Ascending aorta (tissue), 2 donors: ENCODE measurements around the gene CCDC102B. TPM values are rescaled to one million over a fixed set of nuclear protein-coding genes. Genes with fewer than 3 reads are reported as not detected.
"Not testable (repeated sequence)": the region's sequence is repeated elsewhere in the genome, so short reads cannot be mapped to it uniquely, and the experiment has no call there.

ENCODE experiments used
- DNase-seq, 2 donors: peaks; one replicate each; pipeline ENCODE4 v3.0.0-alpha.2; 2019; ENCODE audit warnings: low spot score in 2 of 2
- H3K27ac ChIP-seq, 2 donors: fragments of 200-600 bp; sonication (generic); one replicate each; pipeline ENCODE4 v1.5.1; 2016 to 2017; ENCODE audit warnings: mild to moderate bottlenecking in 1 of 2
- H3K27me3 ChIP-seq: fragments of 200-600 bp; sonication (generic); one replicate; pipeline ENCODE4 v1.5.1; 2017
- H3K36me3 ChIP-seq, 2 donors: fragments of 200-600 bp; sonication (generic); one replicate each; pipeline ENCODE4 v1.5.1; 2016
- H3K4me1 ChIP-seq, 2 donors: fragments of 200-600 bp; sonication (generic); one replicate each; pipeline ENCODE4 v1.5.1; 2016 to 2017; ENCODE audit warnings: mild to moderate bottlenecking in 1 of 2
- H3K4me3 ChIP-seq, 2 donors: fragments of 200-600 bp; sonication (generic); one replicate each; pipeline ENCODE4 v1.5.1; 2016 to 2017; ENCODE audit warnings: mild to moderate bottlenecking in 1 of 2
- H3K9me3 ChIP-seq, 2 donors: fragments of 200-600 bp; sonication (generic); one replicate each; pipeline ENCODE4 v1.5.1; 2016
- CTCF ChIP-seq, 3 experiments: fragments of 200-600 bp in 2 of 3; fragments of 450-650 bp in 1 of 3; sonication (generic) in 2 of 3; IDR thresholded peaks; one replicate each; pipeline ENCODE4 v1.5.1; 2016 to 2019; ENCODE audit warnings: antibody characterized with exemption in 3 of 3, mild to moderate bottlenecking in 1 of 3, moderate library complexity in 1 of 3
- intact Hi-C: fragments of 100-400 bp; cut with DNase I; formaldehyde crosslinking; loops from one replicate; pipeline ENCODE4 v1.15.1; 2023
- total RNA-seq: library from RNA; depleted of rRNA; stranded (reverse); fragments of >200 nt; gene quantifications from one replicate; pipeline ENCODE4 v1.1.0, GENCODE V29; 2016

Gene CCDC102B
- total RNA-seq, 1 donor from 2014 or later, result 3.3 TPM

GRCh38 chr18:68783506-68783905 lies 14.4 kb upstream of the CCDC102B start:
- intact Hi-C loops, result no loop called here
- no peak overlapping the region for H3K27ac ChIP-seq

GRCh38 chr18:68784071-68784470 lies 13.8 kb upstream of the CCDC102B start:
- Histone ChIP-seq H3K27me3 (no peaks in the 10 kb centered on the region), H3K36me3 (no peaks in the 10 kb centered on the region), H3K4me1 (no peaks in the 10 kb centered on the region), H3K27ac (no peak overlapping the region), H3K4me3 (no peak overlapping the region), H3K9me3 (no peaks in the 10 kb centered on the region)
- intact Hi-C loops, result no loop called here
- no peak for DNase-seq
- no peak for TF ChIP-seq CTCF (IDR thresholded peaks at IDR 0.05)

More at GRCh38 chr18:68783506-68783905, 14.4 kb upstream of the CCDC102B start:
- H3K4me1 ChIP-seq, result no peaks in the 10 kb centered on the region
- no peak overlapping the region for H3K4me3 ChIP-seq
- TF ChIP-seq CTCF (IDR thresholded peaks at IDR 0.05), result no peak
- no peak for DNase-seq
- no peaks in the 10 kb centered on the region for H3K9me3 ChIP-seq
- no peaks in the 10 kb centered on the region for H3K27me3 ChIP-seq
- no peaks in the 10 kb centered on the region for H3K36me3 ChIP-seq

GRCh38 chr18:68790290-68790689 lies 7.6 kb upstream of the CCDC102B start:
- H3K27ac ChIP-seq, result not testable (repeated sequence)

GRCh38 chr18:68791801-68792200 lies 6.1 kb upstream of the CCDC102B start:
- H3K9me3 ChIP-seq, result no peaks in the 10 kb centered on the region
- H3K27ac ChIP-seq, result no peak overlapping the region
- H3K36me3 ChIP-seq, result no peaks in the 10 kb centered on the region
- no peaks in the 10 kb centered on the region for H3K27me3 ChIP-seq
- intact Hi-C loops, result no loop called here
- no peak overlapping the region for H3K4me3 ChIP-seq
- no peak for TF ChIP-seq CTCF (IDR thresholded peaks at IDR 0.05)
- no peak for DNase-seq
- H3K4me1 ChIP-seq, result no peaks in the 10 kb centered on the region

More at GRCh38 chr18:68790290-68790689, 7.6 kb upstream of the CCDC102B start:
- DNase-seq, H3K27me3 ChIP-seq, H3K4me3 ChIP-seq, H3K4me1 ChIP-seq, H3K36me3 ChIP-seq, intact Hi-C loops, H3K9me3 ChIP-seq: not testable (repeated sequence)

GRCh38 chr18:68793951-68794350 lies 3.9 kb upstream of the CCDC102B start:
- no peak overlapping the region for H3K4me3 ChIP-seq
- no peaks in the 10 kb centered on the region for H3K4me1 ChIP-seq
- no peaks in the 10 kb centered on the region for H3K36me3 ChIP-seq
- TF ChIP-seq CTCF (IDR thresholded peaks at IDR 0.05), result no peak
- intact Hi-C loops, result no loop called here
- H3K27me3 ChIP-seq, result no peaks in the 10 kb centered on the region
- H3K9me3 ChIP-seq, result no peaks in the 10 kb centered on the region
- no peak overlapping the region for H3K27ac ChIP-seq
- DNase-seq, result no peak

- Histone ChIP-seq H3K36me3 (no peaks in the 10 kb centered on the region), H3K9me3 (no peaks in the 10 kb centered on the region), H3K4me3 (no peak overlapping the region), H3K4me1 (no peaks in the 10 kb centered on the region), H3K27ac (no peak overlapping the region), H3K27me3 (no peaks in the 10 kb centered on the region)
- no peak for TF ChIP-seq CTCF (IDR thresholded peaks at IDR 0.05)
- intact Hi-C loops, result no loop called here
- no peak for DNase-seq
These were observed 767 bp upstream of the CCDC102B start for GRCh38 chr18:68796936-68797690.
